CD4-positive, CD25-positive, alpha-beta regulatory T cell (primary cell): ENCODE data around the gene MOGAT1. TPM values are rescaled to one million over a fixed set of nuclear protein-coding genes. Genes with fewer than 3 reads are reported as not detected.

Experiments used
- ATAC-seq, 2 donors: fragments of 150-1000 bp; cut with Tn5 transposase; one replicate each; pipeline ENCODE4 v1.10.0; 2021; ENCODE audit warnings: low read depth in 2 of 2, moderate number of reproducible peaks in 2 of 2, moderate library complexity in 1 of 2
- DNase-seq, 3 donors: peaks; one replicate each; pipeline versions ENCODE4 v3.0.0 to v3.0.0-alpha.2; 2012 to 2022; ENCODE audit warnings: mixed read lengths in 1 of 3
- H3K27ac ChIP-seq: one replicate; pipeline ENCODE4 v1.7.0; 2013; ENCODE audit warnings: mild to moderate bottlenecking, low read length; ENCODE audit not compliant: insufficient read depth, poor library complexity, severe bottlenecking
- H3K27me3 ChIP-seq: one replicate; pipeline ENCODE4 v1.7.0; 2013; ENCODE audit warnings: low read length; ENCODE audit not compliant: control insufficient read depth, insufficient read depth
- H3K36me3 ChIP-seq: one replicate; pipeline ENCODE4 v1.7.0; 2013; ENCODE audit warnings: mild to moderate bottlenecking, low read length, moderate library complexity; ENCODE audit not compliant: control insufficient read depth, insufficient read depth
- H3K4me1 ChIP-seq: 2 replicates; pipeline ENCODE4 v1.7.0; 2013; ENCODE audit warnings: mild to moderate bottlenecking, low read length; ENCODE audit not compliant: insufficient read depth, control insufficient read depth, poor library complexity, severe bottlenecking
- H3K4me3 ChIP-seq: one replicate; pipeline ENCODE4 v1.7.0; 2013; ENCODE audit warnings: low read depth, mild to moderate bottlenecking, low read length, moderate library complexity
- H3K9me3 ChIP-seq, 2 experiments: 1 replicate in 1 of 2; 2 replicates in 1 of 2; pipeline ENCODE4 v1.7.0; 2013; ENCODE audit warnings: low read length in 2 of 2, mild to moderate bottlenecking in 1 of 2, moderate library complexity in 1 of 2; ENCODE audit not compliant: control insufficient read depth in 2 of 2
- H3K27ac Mint-ChIP-seq, 3 donors: one replicate each; pipeline ENCODE4 v1.8.0; 2020 to 2022; ENCODE audit warnings: mild to moderate bottlenecking in 3 of 3, mixed read lengths in 3 of 3, moderate library complexity in 2 of 3
- H3K27me3 Mint-ChIP-seq: one replicate; pipeline ENCODE4 v1.8.0; 2022; ENCODE audit warnings: mild to moderate bottlenecking, mixed read lengths
- H3K36me3 Mint-ChIP-seq: one replicate; pipeline ENCODE4 v1.8.0; 2020; ENCODE audit warnings: mixed read lengths
- H3K4me1 Mint-ChIP-seq, 4 donors: one replicate each; pipeline ENCODE4 v1.8.0; 2020 to 2022; ENCODE audit warnings: mixed read lengths in 4 of 4, mild to moderate bottlenecking in 1 of 4
- H3K4me3 Mint-ChIP-seq, 4 donors: one replicate each; pipeline ENCODE4 v1.8.0; 2020 to 2022; ENCODE audit warnings: mild to moderate bottlenecking in 4 of 4, mixed read lengths in 4 of 4, moderate library complexity in 3 of 4
- H3K9me3 Mint-ChIP-seq, 7 donors: one replicate each; pipeline ENCODE4 v1.8.0; 2020 to 2022; ENCODE audit warnings: mixed read lengths in 7 of 7, mild to moderate bottlenecking in 3 of 7, moderate library complexity in 2 of 7
- polyA plus RNA-seq, 4 donors: library from polyadenylated mRNA; unstranded; fragments of 300-500 nt; fragmentation: Illumina TruSeq; gene quantifications; one replicate each; pipeline ENCODE4 v1.2.3, GENCODE V29; 2021
- total RNA-seq: library from RNA; stranded (reverse); gene quantifications from one replicate; pipeline ENCODE4 v1.2.3, GENCODE V29; 2022

The MOGAT1 gene
- total and polyA plus RNA-seq, 5 donors from 2014 or later, result not detected

GRCh38 chr2:222655787-222656525 lies 15.5 kb upstream of the MOGAT1 start, which contains the start of gene FARSB:
FARSB (minus strand) TSS chr2:222656092; CDS start chr2:222656073, 19 bp downstream.
- Mint-ChIP-seq H3K4me1 (peaks cover 20 to 54% (median 38%) of the 10 kb centered on the region in 4 donors), H3K9me3 (no peaks in the 10 kb centered on the region), H3K27ac (peak within 1 kb of the TSS; percentile 98 to 100 (median 99)), H3K36me3 (peaks cover 5% of the 10 kb centered on the region), H3K27me3 (no peaks in the 10 kb centered on the region), H3K4me3 (peak within 1 kb of the TSS; percentile 98 to 99 (median 99))
- peaks cover 43% of the 10 kb centered on the region for H3K4me1 ChIP-seq
- H3K4me3 ChIP-seq, result peak within 1 kb of the TSS; percentile 95
- H3K27ac ChIP-seq, result peak within 1 kb of the TSS; percentile 98
- no peaks in the 10 kb centered on the region for H3K36me3 ChIP-seq
- no peaks in the 10 kb centered on the region for H3K27me3 ChIP-seq
- DNase-seq, result peak; percentile 93 to 97 (median 97)
- ATAC-seq, result peak; percentile 91
- H3K9me3 ChIP-seq, result no peaks in the 10 kb centered on the region

- no peaks in the 10 kb centered on the region for H3K27me3 Mint-ChIP-seq
- peaks cover 16 to 47% (median 32%) of the 10 kb centered on the region in 4 donors for H3K4me1 Mint-ChIP-seq
- H3K9me3 ChIP-seq, result no peaks in the 10 kb centered on the region
- peak overlapping the region; percentile 98 to 99 (median 99) for H3K4me3 Mint-ChIP-seq
- no peak for DNase-seq
- ATAC-seq, result peak in 1 of 2 donors; percentile 3
- peak overlapping the region in 2 of 3 donors; percentile 98 to 99 for H3K27ac Mint-ChIP-seq
- H3K36me3 ChIP-seq, result no peaks in the 10 kb centered on the region
- peak overlapping the region; percentile 98 for H3K27ac ChIP-seq
- no peaks in the 10 kb centered on the region for H3K9me3 Mint-ChIP-seq
- peak overlapping the region; percentile 95 for H3K4me3 ChIP-seq
- no peaks in the 10 kb centered on the region for H3K27me3 ChIP-seq
- H3K36me3 Mint-ChIP-seq, result peaks cover 5% of the 10 kb centered on the region
- H3K4me1 ChIP-seq, result peaks cover 43% of the 10 kb centered on the region
Measured at GRCh38 chr2:222656526-222657446, 14.7 kb upstream of the MOGAT1 start.

GRCh38 chr2:222663479-222663878 lies 8.0 kb upstream of the MOGAT1 start:
- Histone ChIP-seq H3K4me3 (no peak overlapping the region), H3K4me1 (no peaks in the 10 kb centered on the region), H3K9me3 (no peaks in the 10 kb centered on the region), H3K27ac (no peak overlapping the region), H3K36me3 (no peaks in the 10 kb centered on the region), H3K27me3 (peaks cover 6% of the 10 kb centered on the region)
- Mint-ChIP-seq H3K27me3 (peaks cover 6% of the 10 kb centered on the region), H3K4me1 (peaks cover 0 to 4% (median 0%) of the 10 kb centered on the region in 4 donors), H3K9me3 (no peaks in the 10 kb centered on the region), H3K4me3 (no peak overlapping the region), H3K36me3 (no peaks in the 10 kb centered on the region), H3K27ac (no peak overlapping the region)
- no peak for ATAC-seq
- no peak for DNase-seq

- no peak overlapping the region for H3K4me3 Mint-ChIP-seq
- H3K4me1 Mint-ChIP-seq, result peaks cover 0 to 9% (median 5%) of the 10 kb centered on the region in 4 donors
- Histone ChIP-seq H3K27me3 (peaks cover 41% of the 10 kb centered on the region), H3K4me3 (no peak overlapping the region), H3K36me3 (no peaks in the 10 kb centered on the region), H3K27ac (no peak overlapping the region), H3K9me3 (no peaks in the 10 kb centered on the region), H3K4me1 (no peaks in the 10 kb centered on the region)
- peaks cover 50% of the 10 kb centered on the region for H3K27me3 Mint-ChIP-seq
- H3K36me3 Mint-ChIP-seq, result no peaks in the 10 kb centered on the region
- ATAC-seq, result no peak
- peaks cover 0 to 1% (median 0%) of the 10 kb centered on the region in 7 donors for H3K9me3 Mint-ChIP-seq
- H3K27ac Mint-ChIP-seq, result no peak overlapping the region
- no peak for DNase-seq
Measured at GRCh38 chr2:222668494-222669154, 2.8 kb upstream of the MOGAT1 start.

GRCh38 chr2:222669353-222669752 lies 2.1 kb upstream of the MOGAT1 start:
- Mint-ChIP-seq H3K9me3 (peaks cover 0 to 2% (median 0%) of the 10 kb centered on the region in 7 donors), H3K36me3 (no peaks in the 10 kb centered on the region), H3K4me3 (no peak overlapping the region), H3K27ac (no peak overlapping the region), H3K4me1 (peaks cover 0 to 9% (median 5%) of the 10 kb centered on the region in 4 donors), H3K27me3 (peaks cover 57% of the 10 kb centered on the region)
- Histone ChIP-seq H3K27ac (no peak overlapping the region), H3K36me3 (no peaks in the 10 kb centered on the region), H3K27me3 (peaks cover 45% of the 10 kb centered on the region), H3K9me3 (no peaks in the 10 kb centered on the region), H3K4me3 (no peak overlapping the region), H3K4me1 (no peaks in the 10 kb centered on the region)
- ATAC-seq, result no peak
- no peak for DNase-seq

- no peak overlapping the region for H3K27ac Mint-ChIP-seq
- H3K4me3 Mint-ChIP-seq, result peak overlapping the region in 1 of 4 donors; percentile 16
- ATAC-seq (no peak), DNase-seq (no peak)
- H3K9me3 Mint-ChIP-seq, result peaks cover 0 to 2% (median 0%) of the 10 kb centered on the region in 7 donors
- Histone ChIP-seq H3K9me3 (no peaks in the 10 kb centered on the region), H3K27ac (no peak overlapping the region), H3K36me3 (no peaks in the 10 kb centered on the region), H3K4me3 (no peak overlapping the region), H3K4me1 (no peaks in the 10 kb centered on the region), H3K27me3 (peaks cover 45% of the 10 kb centered on the region)
- peaks cover 0 to 9% (median 5%) of the 10 kb centered on the region in 4 donors for H3K4me1 Mint-ChIP-seq
- no peaks in the 10 kb centered on the region for H3K36me3 Mint-ChIP-seq
- H3K27me3 Mint-ChIP-seq, result peaks cover 63% of the 10 kb centered on the region
Measured at GRCh38 chr2:222670191-222671038, 1.0 kb upstream of the MOGAT1 start.

GRCh38 chr2:222672068-222672401 lies 577 bp downstream of the MOGAT1 start:
- no peaks in the 10 kb centered on the region for H3K4me1 ChIP-seq
- peaks cover 0 to 2% (median 0%) of the 10 kb centered on the region in 7 donors for H3K9me3 Mint-ChIP-seq
- no peak overlapping the region for H3K4me3 ChIP-seq
- H3K4me1 Mint-ChIP-seq, result peaks cover 0 to 9% (median 5%) of the 10 kb centered on the region in 4 donors
- H3K27me3 ChIP-seq, result peaks cover 43% of the 10 kb centered on the region
- no peaks in the 10 kb centered on the region for H3K36me3 Mint-ChIP-seq
- H3K36me3 ChIP-seq, result no peaks in the 10 kb centered on the region
- no peak overlapping the region for H3K27ac ChIP-seq
- H3K27ac Mint-ChIP-seq, result no peak overlapping the region
- no peaks in the 10 kb centered on the region for H3K9me3 ChIP-seq
- peak overlapping the region in 2 of 4 donors; percentile 44 to 59 for H3K4me3 Mint-ChIP-seq
- DNase-seq (no peak), ATAC-seq (no peak)
- peaks cover 72% of the 10 kb centered on the region for H3K27me3 Mint-ChIP-seq
